KMS-11 (cell line): ENCODE data around the gene ZFP36.

Experiments used
- H2AFZ ChIP-seq: fragments of 200-600 bp; sonication (generic); 2 replicates; pipeline ENCODE4 v1.6.1; 2016; ENCODE audit warnings: antibody characterized with exemption, mixed run types, low read depth
- H3K27ac ChIP-seq: fragments of 200-600 bp; sonication (generic); 2 replicates; pipeline ENCODE4 v1.6.1; 2016; ENCODE audit warnings: mild to moderate bottlenecking, mixed run types
- H3K27me3 ChIP-seq: fragments of 200-600 bp; sonication (generic); 2 replicates; pipeline ENCODE4 v1.6.1; 2017; ENCODE audit warnings: mild to moderate bottlenecking, low read depth, mixed run types, moderate library complexity; ENCODE audit not compliant: insufficient read depth
- H3K36me3 ChIP-seq: fragments of 200-600 bp; sonication (generic); 2 replicates; pipeline ENCODE4 v1.6.1; 2017; ENCODE audit warnings: mild to moderate bottlenecking, mixed run types; ENCODE audit not compliant: insufficient read depth
- H3K4me1 ChIP-seq: fragments of 200-600 bp; sonication (generic); 2 replicates; pipeline ENCODE4 v1.6.1; 2016; ENCODE audit warnings: mild to moderate bottlenecking, low read depth, mixed run types; ENCODE audit not compliant: poor library complexity, severe bottlenecking
- H3K4me2 ChIP-seq: fragments of 200-600 bp; sonication (generic); 2 replicates; pipeline ENCODE4 v1.7.0; 2016; ENCODE audit warnings: mild to moderate bottlenecking, mixed run types
- H3K4me3 ChIP-seq: fragments of 200-600 bp; sonication (generic); IDR thresholded peaks from 2 replicates; pipeline ENCODE4 v1.6.1; 2017; ENCODE audit warnings: low read depth, low read length, mixed read lengths; ENCODE audit not compliant: insufficient read depth
- H3K79me2 ChIP-seq: fragments of 200-600 bp; sonication (generic); 2 replicates; pipeline ENCODE4 v1.6.1; 2016; ENCODE audit warnings: low read depth, mixed run types; ENCODE audit not compliant: insufficient read depth
- H3K9ac ChIP-seq: fragments of 200-600 bp; sonication (generic); 2 replicates; pipeline ENCODE4 v1.6.1; 2016; ENCODE audit warnings: mild to moderate bottlenecking, mixed run types
- H4K20me1 ChIP-seq: fragments of 200-600 bp; sonication (generic); 2 replicates; pipeline ENCODE4 v1.6.1; 2016; ENCODE audit warnings: mild to moderate bottlenecking, mixed run types; ENCODE audit not compliant: insufficient read depth
- TF ChIP-seq, protein P1 (sequence below): fragments of 200-600 bp; sonication (generic); conservative IDR thresholded peaks from 2 replicates; pipeline ENCODE4 v1.6.1; 2017; ENCODE audit warnings: low read depth, mild to moderate bottlenecking, antibody characterized with exemption, low read length, moderate library complexity, mixed read lengths

The ZFP36 gene

DNA sequence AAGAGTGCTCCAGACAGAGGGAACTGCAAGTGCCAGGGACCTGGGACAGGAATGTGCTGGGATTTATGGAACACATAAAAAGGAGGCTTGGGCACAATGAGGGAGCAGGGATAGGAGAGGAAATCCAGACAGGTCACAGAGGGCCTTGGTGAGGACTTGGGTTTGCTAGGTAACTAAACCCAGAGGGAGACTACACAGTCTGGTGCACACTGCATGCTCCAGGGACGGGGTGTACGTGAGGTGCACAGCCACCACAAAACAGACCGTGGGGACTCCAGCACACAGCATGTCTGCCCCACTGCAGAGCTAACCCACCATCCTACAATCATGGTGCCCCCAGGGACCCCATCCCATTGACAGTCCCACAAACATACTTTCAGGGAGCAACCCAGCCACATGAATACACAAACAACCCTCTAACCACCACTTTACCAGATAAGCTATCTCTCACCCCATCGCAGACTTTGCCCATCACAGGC is 5.5 kb upstream of the ZFP36 start:
- Histone ChIP-seq H3K4me2 (no peak overlapping the region; the same call in 1 of the 2 replicates), H3K36me3 (no peaks in the 10 kb centered on the region), H3K79me2 (no peaks in the 10 kb centered on the region), H3K27ac (peak overlapping the region; percentile 95), H3K4me1 (peaks cover 89% of the 10 kb centered on the region), H3K27me3 (no peaks in the 10 kb centered on the region), H3K4me3 (no peak overlapping the region), H4K20me1 (no peaks in the 10 kb centered on the region), H3K9ac (no peak overlapping the region; the same call in 1 of the 2 replicates), H2AFZ (no peak overlapping the region; the same call in 1 of the 2 replicates)
- TF ChIP-seq, protein P1, sequence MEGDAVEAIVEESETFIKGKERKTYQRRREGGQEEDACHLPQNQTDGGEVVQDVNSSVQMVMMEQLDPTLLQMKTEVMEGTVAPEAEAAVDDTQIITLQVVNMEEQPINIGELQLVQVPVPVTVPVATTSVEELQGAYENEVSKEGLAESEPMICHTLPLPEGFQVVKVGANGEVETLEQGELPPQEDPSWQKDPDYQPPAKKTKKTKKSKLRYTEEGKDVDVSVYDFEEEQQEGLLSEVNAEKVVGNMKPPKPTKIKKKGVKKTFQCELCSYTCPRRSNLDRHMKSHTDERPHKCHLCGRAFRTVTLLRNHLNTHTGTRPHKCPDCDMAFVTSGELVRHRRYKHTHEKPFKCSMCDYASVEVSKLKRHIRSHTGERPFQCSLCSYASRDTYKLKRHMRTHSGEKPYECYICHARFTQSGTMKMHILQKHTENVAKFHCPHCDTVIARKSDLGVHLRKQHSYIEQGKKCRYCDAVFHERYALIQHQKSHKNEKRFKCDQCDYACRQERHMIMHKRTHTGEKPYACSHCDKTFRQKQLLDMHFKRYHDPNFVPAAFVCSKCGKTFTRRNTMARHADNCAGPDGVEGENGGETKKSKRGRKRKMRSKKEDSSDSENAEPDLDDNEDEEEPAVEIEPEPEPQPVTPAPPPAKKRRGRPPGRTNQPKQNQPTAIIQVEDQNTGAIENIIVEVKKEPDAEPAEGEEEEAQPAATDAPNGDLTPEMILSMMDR = no peak

DNA sequence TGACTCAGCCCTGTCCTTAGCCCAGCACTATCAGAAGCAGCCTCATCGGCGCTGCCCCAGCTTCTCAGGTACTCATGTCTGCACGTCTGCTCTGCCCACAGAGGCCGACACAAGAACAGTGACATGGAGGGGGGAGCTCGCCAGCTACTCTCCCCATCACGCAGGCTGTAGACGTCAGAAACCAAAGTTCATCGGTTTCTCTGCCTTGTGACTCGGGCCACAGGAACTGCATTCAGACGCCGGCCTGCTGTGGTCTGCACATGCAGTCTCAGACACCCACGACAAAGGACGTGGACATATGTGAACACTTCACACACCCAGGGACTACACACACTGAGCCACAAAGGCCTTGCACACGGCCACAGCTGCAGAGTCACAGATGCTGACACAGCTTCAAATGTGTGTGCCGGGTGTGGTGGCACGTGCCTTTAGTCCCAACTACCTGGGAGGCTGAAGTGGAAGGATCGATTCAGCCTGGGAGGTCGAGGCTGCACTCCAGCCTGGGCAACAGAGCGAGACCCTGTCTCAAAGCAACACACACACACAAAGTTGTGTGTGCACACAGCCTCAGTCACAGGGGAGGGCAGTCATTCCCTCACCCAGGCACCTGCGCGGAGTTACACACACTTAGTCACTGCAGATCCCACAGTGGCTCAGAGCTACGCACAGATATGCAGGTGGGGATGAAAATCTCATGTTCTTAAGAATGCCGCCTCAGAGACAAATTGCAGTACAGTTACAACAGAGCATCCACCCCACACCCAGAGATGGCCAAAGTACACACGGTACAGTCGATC is 4.9 kb upstream of the ZFP36 start:
- H3K27ac ChIP-seq = peak overlapping the region; percentile 95
- H2AFZ ChIP-seq = peak overlapping the region; percentile 65
- no peaks in the 10 kb centered on the region for H3K36me3 ChIP-seq
- H3K9ac ChIP-seq = peak overlapping the region; percentile 91; the same call in 1 of the 2 replicates
- no peaks in the 10 kb centered on the region for H3K27me3 ChIP-seq
- H4K20me1 ChIP-seq = no peaks in the 10 kb centered on the region
- H3K4me1 ChIP-seq = peaks cover 84% of the 10 kb centered on the region
- H3K4me2 ChIP-seq = peak overlapping the region; percentile 98
- H3K79me2 ChIP-seq = no peaks in the 10 kb centered on the region
- TF ChIP-seq, protein P1 = no peak
- H3K4me3 ChIP-seq = no peak overlapping the region

DNA sequence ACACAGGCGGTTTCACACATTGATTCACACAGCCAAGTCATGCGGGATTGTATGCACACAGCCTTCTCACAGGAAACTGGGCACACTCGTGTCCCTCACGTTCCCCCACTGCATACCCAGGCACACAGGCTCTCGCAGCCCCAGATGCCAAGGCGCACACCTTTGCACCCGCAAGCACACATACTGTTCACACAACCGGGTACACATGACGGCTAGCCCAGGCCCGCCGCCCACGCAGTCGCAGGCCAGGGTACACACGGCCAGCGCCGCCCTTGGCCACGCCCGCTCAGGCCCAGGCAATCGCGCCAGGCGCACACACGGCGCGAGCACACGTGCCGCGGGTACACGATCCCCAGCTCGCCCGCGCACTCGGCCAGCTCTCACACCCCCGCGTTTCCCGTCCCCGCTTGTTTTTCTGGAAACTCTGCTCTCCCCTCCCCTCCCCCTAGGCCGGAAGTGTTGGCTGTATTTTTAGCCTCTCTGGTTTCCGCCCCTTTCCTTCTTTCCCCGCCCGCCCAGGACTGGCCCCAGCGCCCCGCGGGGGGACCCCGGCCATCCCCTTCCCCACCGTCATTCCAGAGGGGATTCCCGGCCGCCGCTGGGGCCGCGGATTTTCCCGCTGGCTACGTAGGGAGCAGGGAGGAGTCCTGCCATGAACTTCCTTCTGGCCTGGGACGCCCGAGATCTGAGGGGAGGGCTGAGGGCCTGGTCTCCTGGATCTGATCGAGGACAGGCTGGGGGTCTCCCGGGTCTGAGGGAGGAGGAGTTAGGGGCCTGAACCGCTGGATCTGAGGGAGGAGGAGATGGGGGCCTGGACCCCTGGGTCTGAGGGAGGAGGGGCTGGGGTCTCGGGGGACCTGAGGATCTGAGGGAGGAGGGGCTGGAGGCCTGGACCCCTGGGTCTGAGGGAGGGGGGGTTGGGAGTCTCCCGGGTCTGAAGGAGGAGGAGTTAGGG is 4.0 kb upstream of the ZFP36 start:
- H3K27me3 ChIP-seq = no peaks in the 10 kb centered on the region
- TF ChIP-seq, protein P1 = no peak
- peak overlapping the region; percentile 98 for H3K4me2 ChIP-seq
- H2AFZ ChIP-seq = peak overlapping the region; percentile 65
- peak overlapping the region; percentile 91 for H3K9ac ChIP-seq
- peak overlapping the region; percentile 95 for H3K27ac ChIP-seq
- peaks cover 7% of the 10 kb centered on the region; the same call in 1 of the 2 replicates for H3K79me2 ChIP-seq
- peaks cover 75% of the 10 kb centered on the region for H3K4me1 ChIP-seq
- H3K4me3 ChIP-seq = no peak overlapping the region
- no peaks in the 10 kb centered on the region for H4K20me1 ChIP-seq
- H3K36me3 ChIP-seq = no peaks in the 10 kb centered on the region
